Peyer's patch (tissue), 4 donors: ENCODE data around the gene EPO. TPM values are rescaled to one million over a fixed set of nuclear protein-coding genes. Genes with fewer than 3 reads are reported as not detected.
"Not testable (repeated sequence)": the region's sequence is repeated elsewhere in the genome, so short reads cannot be mapped to it uniquely, and the experiment has no call there.

ENCODE experiments used
- DNase-seq, 3 donors: peaks; one replicate each; pipeline ENCODE4 v3.0.0-alpha.2; 2017 to 2019
- H3K27ac ChIP-seq, 4 donors: fragments of 200-600 bp; sonication (generic); one replicate each; pipeline ENCODE4 v1.5.1; 2016 to 2019
- H3K27me3 ChIP-seq, 2 donors: fragments of 200-600 bp; sonication (generic); one replicate each; pipeline ENCODE4 v1.5.1; 2019
- H3K36me3 ChIP-seq, 3 donors: fragments of 200-600 bp; sonication (generic); one replicate each; pipeline ENCODE4 v1.5.1; 2016 to 2019
- H3K4me1 ChIP-seq, 4 donors: fragments of 200-600 bp; sonication (generic); one replicate each; pipeline ENCODE4 v1.5.1; 2016 to 2019
- H3K4me3 ChIP-seq, 4 donors: fragments of 200-600 bp; sonication (generic); 1 replicate in 3 of 4; 2 replicates in 1 of 4; pipeline ENCODE4 v1.5.1; 2016 to 2019; ENCODE audit warnings: mild to moderate bottlenecking in 1 of 4
- H3K9me3 ChIP-seq, 4 donors: fragments of 200-600 bp; sonication (generic); one replicate each; pipeline ENCODE4 v1.5.1; 2016 to 2019; ENCODE audit warnings: mild to moderate bottlenecking in 1 of 4
- CTCF ChIP-seq, 6 experiments: fragments of 450-650 bp in 4 of 6; fragments of 200-600 bp in 2 of 6; sonication (generic) in 1 of 6; IDR thresholded peaks; one replicate each; pipeline ENCODE4 v1.5.1; 2017 to 2019; ENCODE audit warnings: antibody characterized with exemption in 6 of 6, mild to moderate bottlenecking in 3 of 6, moderate library complexity in 1 of 6
- POLR2A ChIP-seq, 2 donors: fragments of 450-650 bp; IDR thresholded peaks; one replicate each; pipeline ENCODE4 v1.5.1; 2017; ENCODE audit warnings: antibody characterized with exemption in 2 of 2, mild to moderate bottlenecking in 2 of 2, moderate library complexity in 2 of 2
- total RNA-seq, 4 donors: library from RNA; depleted of rRNA; stranded (reverse); fragments of >200 nt; gene quantifications; one replicate each; pipeline ENCODE4 v1.1.0, GENCODE V29; 2016

The EPO gene
- total RNA-seq, 4 donors from 2014 or later: not detected

GRCh38 chr7:100693312-100694097 lies 26.8 kb upstream of the EPO start:
- DNase-seq: peak in 2 of 3 donors; percentile 23 to 55
- no peak for TF ChIP-seq CTCF (IDR thresholded peaks at IDR 0.05)
- no peak for TF ChIP-seq POLR2A (IDR thresholded peaks at IDR 0.05)
- H3K9me3 ChIP-seq: no peaks in the 10 kb centered on the region
- peak overlapping the region; percentile 65 to 84 (median 75) for H3K27ac ChIP-seq
- H3K4me1 ChIP-seq: peaks cover 0 to 43% (median 23%) of the 10 kb centered on the region in 4 donors
- peak overlapping the region; percentile 79 to 100 (median 98) for H3K4me3 ChIP-seq
- H3K27me3 ChIP-seq: no peaks in the 10 kb centered on the region
- H3K36me3 ChIP-seq: peaks cover 0 to 11% (median 0%) of the 10 kb centered on the region in 3 donors

- H3K9me3 ChIP-seq: no peaks in the 10 kb centered on the region
- peak; percentile 71 to 89 (median 85) for DNase-seq
- H3K4me1 ChIP-seq: peaks cover 0 to 40% (median 23%) of the 10 kb centered on the region in 4 donors
- peaks cover 0 to 4% (median 0%) of the 10 kb centered on the region in 3 donors for H3K36me3 ChIP-seq
- H3K27me3 ChIP-seq: no peaks in the 10 kb centered on the region
- TF ChIP-seq CTCF (IDR thresholded peaks at IDR 0.05): no peak
- TF ChIP-seq POLR2A (IDR thresholded peaks at IDR 0.05): no peak
- H3K4me3 ChIP-seq: peak within 1 kb of the TSS; percentile 79 to 100 (median 98)
- peak within 1 kb of the TSS; percentile 65 to 84 (median 75) for H3K27ac ChIP-seq
These were observed 26.0 kb upstream of the EPO start, which contains the start of gene GIGYF1 for GRCh38 chr7:100694098-100694745. TSS of gene GIGYF1 (minus strand) at chr7:100694250. CDS start at chr7:100688238, 6,012 bp downstream.

GRCh38 chr7:100696123-100696521 lies 24.1 kb upstream of the EPO start:
- DNase-seq: no peak
- TF ChIP-seq CTCF (IDR thresholded peaks at IDR 0.05): no peak
- TF ChIP-seq POLR2A (IDR thresholded peaks at IDR 0.05): no peak
- Histone ChIP-seq H3K4me1 (peaks cover 0 to 23% (median 20%) of the 10 kb centered on the region in 4 donors), H3K36me3 (no peaks in the 10 kb centered on the region), H3K4me3 (no peak overlapping the region), H3K9me3 (no peaks in the 10 kb centered on the region), H3K27me3 (no peaks in the 10 kb centered on the region), H3K27ac (no peak overlapping the region)

- no peak for DNase-seq
- Histone ChIP-seq H3K27me3 (no peaks in the 10 kb centered on the region), H3K4me3 (no peak overlapping the region), H3K4me1 (peaks cover 0 to 2% (median 0%) of the 10 kb centered on the region in 4 donors), H3K27ac (no peak overlapping the region), H3K9me3 (no peaks in the 10 kb centered on the region), H3K36me3 (no peaks in the 10 kb centered on the region)
- TF ChIP-seq CTCF (IDR thresholded peaks at IDR 0.05) (no peak), POLR2A (IDR thresholded peaks at IDR 0.05) (no peak)
These were observed 21.2 kb upstream of the EPO start for GRCh38 chr7:100699018-100699417.

GRCh38 chr7:100701089-100701488 lies 19.2 kb upstream of the EPO start:
- H3K9me3 ChIP-seq, H3K27me3 ChIP-seq, H3K4me3 ChIP-seq, H3K27ac ChIP-seq, H3K36me3 ChIP-seq, H3K4me1 ChIP-seq, DNase-seq: not testable (repeated sequence)

- Histone ChIP-seq H3K4me1 (peaks cover 0 to 20% (median 5%) of the 10 kb centered on the region in 4 donors), H3K4me3 (peak overlapping the region; percentile 71 to 92 (median 80)), H3K27ac (peak overlapping the region; percentile 92 to 97 (median 94)), H3K9me3 (no peaks in the 10 kb centered on the region), H3K36me3 (peaks cover 0 to 5% (median 0%) of the 10 kb centered on the region in 3 donors), H3K27me3 (no peaks in the 10 kb centered on the region)
- DNase-seq: peak; percentile 73 to 86 (median 85)
- no peak for TF ChIP-seq POLR2A (IDR thresholded peaks at IDR 0.05)
- TF ChIP-seq CTCF (IDR thresholded peaks at IDR 0.05): peak; percentile 80 to 96 (median 90)
These were observed 14.9 kb upstream of the EPO start for GRCh38 chr7:100705320-100705752.
